CD4-positive, alpha-beta T cell treated with Interleukin-17A for 1 hour (primary cell): ENCODE data around the gene MAGEA1.
"Not testable (repeated sequence)": the region's sequence is repeated elsewhere in the genome, so short reads cannot be mapped to it uniquely, and the experiment has no call there.

Experiments
- DNase-seq: peaks from one replicate; pipeline ENCODE4 v3.0.0-alpha.2; 2020

MAGEA1 gene, protein sequence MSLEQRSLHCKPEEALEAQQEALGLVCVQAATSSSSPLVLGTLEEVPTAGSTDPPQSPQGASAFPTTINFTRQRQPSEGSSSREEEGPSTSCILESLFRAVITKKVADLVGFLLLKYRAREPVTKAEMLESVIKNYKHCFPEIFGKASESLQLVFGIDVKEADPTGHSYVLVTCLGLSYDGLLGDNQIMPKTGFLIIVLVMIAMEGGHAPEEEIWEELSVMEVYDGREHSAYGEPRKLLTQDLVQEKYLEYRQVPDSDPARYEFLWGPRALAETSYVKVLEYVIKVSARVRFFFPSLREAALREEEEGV

DNA sequence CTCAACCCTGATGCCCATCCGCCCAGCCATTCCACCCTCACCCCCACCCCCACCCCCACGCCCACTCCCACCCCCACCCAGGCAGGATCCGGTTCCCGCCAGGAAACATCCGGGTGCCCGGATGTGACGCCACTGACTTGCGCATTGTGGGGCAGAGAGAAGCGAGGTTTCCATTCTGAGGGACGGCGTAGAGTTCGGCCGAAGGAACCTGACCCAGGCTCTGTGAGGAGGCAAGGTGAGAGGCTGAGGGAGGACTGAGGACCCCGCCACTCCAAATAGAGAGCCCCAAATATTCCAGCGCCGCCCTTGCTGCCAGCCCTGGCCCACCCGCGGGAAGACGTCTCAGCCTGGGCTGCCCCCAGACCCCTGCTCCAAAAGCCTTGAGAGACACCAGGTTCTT is at the start of gene MAGEA1:
Gene MAGEA1 (plus strand): TSS at position 154 of the 400 bp plus-strand sequence. CDS start 3,106 bp downstream, outside the sequence.
- no peak for DNase-seq

DNA sequence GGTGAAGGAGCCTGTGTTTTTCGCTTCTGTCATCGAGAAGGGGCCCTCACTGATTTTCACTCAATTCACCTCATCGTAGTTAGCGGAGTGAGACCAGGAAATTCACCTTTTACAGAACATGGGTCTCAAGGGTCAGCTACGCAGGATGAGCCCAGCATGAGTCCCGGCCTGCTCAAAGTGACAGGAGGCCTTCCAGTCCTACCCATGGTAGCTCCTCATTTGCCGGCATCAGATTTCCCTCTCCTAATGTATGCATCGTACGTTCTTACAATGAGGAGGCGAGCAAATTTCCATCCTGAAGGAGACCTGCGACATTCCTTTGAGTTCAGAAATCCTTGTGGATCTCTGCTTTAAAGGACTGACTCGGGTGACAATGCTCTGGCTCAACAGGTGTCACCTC is 46.2 kb upstream of the MAGEA1 start:
- not testable (repeated sequence) for DNase-seq

DNA sequence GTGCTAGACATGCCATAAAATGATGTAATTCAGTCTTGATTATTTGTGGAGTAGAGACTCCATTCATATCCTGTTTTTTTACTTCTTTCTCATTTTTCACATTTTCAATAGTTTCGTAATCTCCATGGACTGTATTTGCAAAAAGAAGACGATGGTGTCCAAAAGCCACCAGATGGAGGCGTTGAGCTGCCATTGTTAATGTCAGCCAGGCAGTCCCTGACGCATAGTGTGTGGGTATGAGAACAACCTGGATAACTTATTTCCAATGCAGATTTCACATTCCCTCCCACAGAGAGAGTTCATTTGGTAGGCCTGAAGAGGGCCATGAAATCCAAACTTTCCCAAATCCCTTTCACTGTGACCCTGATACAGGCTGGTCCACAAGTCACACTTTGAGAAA is 40.0 kb upstream of the MAGEA1 start:
- DNase-seq = not testable (repeated sequence)

DNA sequence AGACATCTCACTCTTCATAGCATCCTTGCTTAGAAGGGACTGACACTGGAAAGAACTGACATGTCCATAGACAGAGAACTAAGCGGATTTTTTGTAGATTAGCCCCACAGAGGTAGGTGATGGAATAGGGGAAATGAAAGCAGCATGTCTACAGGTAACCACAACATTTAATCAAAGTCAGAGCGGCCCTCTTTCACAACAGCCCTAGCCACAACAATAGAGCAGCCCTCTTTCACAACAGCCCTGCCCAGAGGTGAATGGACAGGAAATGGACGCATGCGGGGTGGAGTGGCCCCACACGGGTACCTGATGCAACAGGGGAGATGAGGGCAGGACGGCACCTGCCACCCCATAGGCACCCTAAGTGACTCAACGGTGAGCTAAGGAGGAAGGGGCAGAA is 32.8 kb upstream of the MAGEA1 start:
- DNase-seq = not testable (repeated sequence)

DNA sequence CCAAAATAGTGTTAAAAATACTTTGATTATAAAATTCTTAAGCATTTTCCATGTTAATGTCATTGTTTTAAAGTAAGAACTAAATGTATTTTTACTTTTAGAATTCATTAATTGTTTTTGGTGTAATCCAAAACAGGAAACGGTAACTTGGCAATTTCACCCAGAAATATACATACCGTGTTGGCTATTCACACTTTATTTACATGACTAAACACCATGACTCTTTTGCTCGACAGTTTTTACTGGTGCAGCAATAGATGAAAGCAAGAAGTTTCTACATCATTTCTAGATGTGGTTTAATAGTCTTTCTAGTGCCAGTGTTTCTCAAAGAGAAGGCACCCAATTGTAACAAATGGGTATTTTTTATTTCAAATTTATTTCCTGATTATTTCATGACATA is 25.6 kb upstream of the MAGEA1 start:
- no peak for DNase-seq

DNA sequence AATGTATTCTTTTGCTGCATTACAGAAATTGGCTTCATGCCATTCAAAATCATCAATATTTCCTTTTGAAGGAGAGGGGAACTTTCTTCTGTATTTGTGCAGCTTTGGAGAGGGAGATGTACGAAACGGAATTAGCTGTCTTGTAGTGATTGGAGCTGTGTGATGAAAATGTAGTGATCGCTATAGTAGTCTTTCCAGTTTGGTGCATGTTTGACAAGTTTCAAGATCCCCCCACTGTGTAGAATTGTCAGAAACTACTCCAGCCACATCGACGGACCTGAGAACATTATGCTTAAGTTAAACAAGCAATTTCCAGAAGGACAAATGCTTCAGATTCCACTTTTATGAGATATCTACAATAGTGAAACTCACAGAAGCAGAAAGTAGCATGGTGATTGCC is 21.6 kb upstream of the MAGEA1 start:
- DNase-seq = no peak

DNA sequence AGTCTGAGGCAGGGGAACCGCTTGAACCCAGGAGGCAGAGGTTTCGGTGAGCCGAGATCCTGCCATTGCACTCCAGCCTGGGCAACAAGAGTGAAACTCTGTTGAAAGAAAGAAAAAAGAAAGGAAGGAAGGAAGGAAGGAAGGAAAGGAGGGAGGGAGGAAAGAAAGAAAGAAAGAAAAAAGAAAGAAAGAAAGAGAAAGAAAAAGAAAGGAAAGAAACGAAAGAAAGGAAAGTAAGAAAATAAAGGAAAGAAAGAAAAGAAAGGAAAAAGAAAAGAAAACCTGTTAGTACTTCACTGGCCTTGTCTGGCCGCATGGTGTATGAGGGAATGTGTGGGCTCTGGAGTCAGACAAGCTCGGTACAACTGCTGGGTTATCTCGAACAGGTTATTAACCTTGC is 20.8 kb upstream of the MAGEA1 start:
- DNase-seq = no peak

DNA sequence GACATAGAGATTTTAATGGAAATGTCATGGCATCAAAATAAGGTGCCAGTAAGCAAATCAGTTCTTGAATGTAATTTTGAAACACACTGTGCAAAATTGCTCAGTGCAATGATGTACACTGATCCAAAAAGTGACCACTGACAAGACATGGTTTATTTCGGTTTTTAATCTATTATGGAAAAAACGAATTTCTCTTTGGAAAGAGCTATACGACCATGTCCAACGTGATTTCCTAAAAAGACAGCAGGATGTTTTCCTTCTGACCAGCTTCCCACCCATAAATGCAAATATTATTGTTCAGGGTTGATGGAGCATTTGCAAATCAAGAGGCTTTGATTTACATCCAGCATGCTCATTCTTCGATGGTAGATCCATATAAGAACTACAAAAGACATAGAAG is 17.1 kb upstream of the MAGEA1 start:
- no peak for DNase-seq

DNA sequence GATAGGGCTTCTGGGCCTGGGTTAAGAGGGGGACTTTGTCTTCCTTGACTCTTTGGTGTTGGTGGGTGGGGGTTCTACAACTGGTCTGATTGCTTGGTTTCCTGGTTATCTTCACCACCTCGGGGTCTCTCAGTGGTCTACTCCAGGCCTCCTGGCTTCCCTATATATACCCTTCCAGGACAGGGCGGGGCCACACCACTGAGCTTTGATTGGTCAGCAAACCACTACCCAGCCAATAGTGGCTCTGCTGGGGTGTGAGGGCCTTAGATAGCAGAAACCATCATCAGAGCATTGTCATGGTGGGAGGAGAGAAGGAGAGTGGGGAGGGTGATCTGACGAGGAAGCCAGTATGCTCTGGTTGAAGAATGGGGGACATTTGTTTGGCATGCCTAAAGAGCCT is 14.4 kb upstream of the MAGEA1 start:
- no peak for DNase-seq

DNA sequence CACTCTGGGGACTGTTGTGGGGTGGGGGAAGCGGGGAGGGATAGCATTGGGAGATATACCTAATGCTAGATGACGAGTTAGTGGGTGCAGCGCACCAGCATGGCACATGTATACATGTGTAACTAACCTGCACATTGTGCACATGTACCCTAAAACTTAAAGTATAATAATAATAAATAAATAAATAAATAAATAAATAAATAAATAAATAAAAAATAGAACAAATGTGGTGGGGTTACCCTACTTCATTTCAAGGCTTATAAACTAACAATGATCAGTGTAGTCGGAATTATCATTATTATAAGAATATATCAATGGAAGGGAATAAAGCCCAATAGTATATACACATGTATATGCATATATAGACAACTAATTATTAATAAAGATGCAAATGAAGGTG is 10.7 kb upstream of the MAGEA1 start:
- not testable (repeated sequence) for DNase-seq

DNA sequence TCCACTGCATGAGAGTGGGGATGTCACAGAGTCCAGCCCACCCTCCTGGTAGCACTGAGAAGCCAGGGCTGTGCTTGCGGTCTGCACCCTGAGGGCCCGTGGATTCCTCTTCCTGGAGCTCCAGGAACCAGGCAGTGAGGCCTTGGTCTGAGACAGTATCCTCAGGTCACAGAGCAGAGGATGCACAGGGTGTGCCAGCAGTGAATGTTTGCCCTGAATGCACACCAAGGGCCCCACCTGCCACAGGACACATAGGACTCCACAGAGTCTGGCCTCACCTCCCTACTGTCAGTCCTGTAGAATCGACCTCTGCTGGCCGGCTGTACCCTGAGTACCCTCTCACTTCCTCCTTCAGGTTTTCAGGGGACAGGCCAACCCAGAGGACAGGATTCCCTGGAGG is 2.7 kb downstream of the MAGEA1 start:
- no peak for DNase-seq

DNA sequence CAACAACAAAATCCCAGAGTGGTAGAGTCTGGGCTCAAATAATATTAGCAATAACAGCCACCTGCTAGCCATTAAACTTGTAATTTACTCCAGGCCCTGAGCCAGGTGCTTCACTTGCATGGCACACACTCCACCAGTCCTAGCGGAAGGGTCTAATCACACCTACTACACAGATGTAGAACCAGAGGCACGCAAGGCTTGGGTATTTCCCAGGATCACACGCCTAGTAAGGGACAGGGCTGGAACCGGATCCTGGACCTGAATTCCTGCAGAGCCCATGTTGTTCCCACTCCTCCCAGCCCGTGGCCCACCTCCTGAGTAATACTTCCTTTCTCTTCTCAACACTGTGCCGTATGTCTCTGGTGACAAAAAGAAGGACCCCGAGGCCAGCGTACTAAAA is 5.7 kb downstream of the MAGEA1 start:
- no peak for DNase-seq

DNA sequence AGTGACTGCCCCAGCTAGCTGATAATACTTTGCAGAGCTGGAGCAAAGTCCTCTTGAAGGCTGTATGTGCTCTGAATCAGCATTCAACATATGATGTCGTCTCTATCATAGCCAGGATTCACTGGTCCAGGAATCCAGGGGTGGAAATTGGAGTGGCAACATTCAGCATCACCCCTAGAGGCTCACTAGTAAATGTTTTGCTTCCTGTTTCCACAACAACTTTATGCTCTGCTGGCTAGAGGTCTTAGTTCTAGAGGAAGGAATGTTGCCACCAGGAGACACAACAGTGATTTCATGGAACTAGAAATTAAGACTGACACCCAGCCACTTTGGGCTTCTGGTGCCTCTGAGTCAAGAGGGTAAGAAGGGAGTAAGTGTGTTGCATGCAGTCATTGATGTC is 11.3 kb downstream of the MAGEA1 start:
- no peak for DNase-seq

DNA sequence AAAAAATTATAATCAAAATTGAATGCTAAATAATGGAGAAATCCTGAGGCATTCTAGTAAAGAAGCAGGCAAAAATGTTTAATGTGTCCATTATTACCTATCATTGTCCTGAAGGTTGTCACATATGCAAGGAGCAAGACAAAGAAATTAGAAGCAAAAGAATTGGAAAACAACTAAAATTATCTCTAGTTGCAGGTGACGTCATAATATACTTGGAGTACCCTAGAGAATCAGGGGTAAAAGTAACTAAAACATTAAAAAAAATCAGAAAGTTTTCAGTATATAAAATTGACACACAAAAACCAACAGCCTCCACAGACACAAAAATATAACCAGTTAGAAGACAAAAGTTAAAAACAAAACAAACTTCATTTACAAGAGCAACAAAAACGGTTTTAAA is 21.4 kb downstream of the MAGEA1 start:
- no peak for DNase-seq

DNA sequence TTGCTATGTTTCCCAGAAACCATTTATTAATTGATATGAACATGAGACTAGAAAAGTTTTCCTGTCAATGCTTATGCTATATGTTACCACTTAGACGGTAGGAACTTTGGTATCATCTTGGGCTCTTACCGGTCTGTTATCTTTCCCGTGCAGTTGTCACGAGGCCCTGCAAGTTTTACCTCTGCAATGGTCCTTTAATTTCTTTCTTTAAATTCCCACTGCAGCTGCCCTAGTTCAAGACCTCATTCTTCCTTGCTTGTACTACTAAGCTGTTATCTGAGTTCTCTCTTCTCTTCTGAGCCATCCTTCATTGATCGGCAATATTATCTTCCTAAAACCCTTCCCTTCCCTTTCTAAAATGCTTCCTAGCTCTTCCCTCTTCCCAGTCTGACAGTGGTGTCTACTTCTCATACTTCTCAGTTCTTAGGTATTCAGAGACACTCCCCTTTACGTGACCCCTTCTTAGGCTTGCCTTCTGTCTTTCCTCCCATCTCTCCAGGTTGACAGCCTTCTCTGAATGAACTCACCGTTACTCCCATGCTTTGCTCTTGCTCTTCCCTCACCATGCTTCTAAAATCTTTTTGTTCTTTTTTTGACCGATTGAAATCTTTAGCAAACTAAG is 27.5 kb downstream of the MAGEA1 start:
- no peak for DNase-seq

DNA sequence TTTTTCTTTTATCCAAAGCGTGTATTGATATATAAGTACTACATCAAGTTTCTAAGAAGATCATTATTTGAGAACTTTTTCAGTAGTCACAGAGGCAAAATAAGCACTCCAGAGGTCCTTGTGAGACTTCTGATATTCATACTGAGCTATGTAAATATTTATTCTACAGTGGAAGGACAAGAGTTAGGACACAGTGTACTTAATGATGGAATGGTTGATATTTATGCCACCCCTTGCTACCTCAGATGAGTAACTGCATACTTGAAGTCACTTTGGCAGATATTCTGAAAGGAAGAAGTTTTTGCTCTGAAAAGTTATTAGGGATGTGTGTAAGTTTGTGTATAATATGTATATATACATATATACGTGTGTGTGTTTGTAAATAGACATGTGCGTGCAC is 30.3 kb downstream of the MAGEA1 start:
- no peak for DNase-seq

DNA sequence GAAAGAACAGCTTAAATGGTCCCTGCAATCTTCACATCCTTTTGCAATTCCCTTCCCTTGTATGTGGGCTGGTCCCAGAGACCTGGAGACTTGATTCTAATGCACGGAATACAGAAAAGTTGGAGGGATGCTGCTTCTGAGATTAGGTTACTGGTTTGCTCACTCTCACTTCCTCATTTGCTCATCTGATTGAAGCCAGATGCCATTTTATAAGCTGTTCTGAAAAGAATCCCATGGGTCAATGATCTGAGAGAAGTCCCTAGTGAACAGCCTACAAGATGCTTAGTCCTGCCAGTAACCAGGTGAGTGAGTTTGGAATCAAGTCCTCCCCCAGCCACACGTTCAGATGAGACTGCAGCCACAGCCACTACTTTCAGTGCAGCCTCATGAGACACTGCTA is 35.9 kb downstream of the MAGEA1 start:
- DNase-seq = no peak

DNA sequence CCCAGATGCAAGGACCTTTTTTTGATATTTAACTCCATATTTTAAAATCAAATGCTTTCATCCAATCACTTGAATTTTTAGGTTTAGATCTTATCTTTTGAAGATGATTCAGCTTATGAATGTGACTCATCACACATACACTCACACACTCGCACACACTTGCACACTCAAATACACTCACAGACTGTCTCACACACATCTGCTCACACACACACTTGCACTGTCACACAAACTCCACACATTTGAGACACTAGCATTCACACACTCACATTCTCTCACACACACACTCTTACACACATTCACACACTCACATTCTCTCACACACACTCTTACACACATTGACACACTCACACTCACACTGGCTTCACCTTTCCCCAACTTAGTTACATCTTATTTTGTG is 37.8 kb downstream of the MAGEA1 start:
- DNase-seq = no peak

DNA sequence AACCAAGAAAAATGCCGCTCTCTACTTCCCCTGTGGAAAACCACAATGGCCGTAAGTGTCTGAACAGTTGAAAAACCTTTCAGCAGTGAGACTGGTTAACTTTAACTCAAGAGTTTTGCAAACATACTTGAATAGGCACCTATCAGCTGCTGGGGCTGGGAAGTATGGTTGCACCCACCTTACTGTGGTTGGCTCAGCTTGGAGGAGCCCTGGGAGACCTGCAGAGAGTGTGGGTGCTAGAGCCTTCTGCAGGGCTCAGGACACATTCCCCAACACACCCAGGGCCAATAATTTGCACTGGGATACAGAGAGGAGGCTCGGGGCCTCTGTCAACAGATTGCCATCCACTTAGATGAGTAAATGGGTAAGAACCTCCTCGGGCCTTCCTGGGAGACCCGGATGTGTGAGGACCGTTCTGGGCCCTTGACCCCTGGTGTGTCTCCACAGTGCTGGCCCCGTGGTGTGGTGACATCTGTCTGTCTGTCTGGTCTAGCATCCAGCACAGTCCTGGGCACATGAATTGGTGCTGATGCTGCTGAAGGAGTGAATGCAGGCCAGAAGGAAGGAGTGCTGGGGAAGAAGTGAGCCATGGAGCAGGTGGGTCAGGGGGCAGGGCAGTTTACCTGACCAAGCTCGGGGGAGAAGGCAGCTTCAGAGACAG is 46.5 kb downstream of the MAGEA1 start:
- DNase-seq = no peak

DNA sequence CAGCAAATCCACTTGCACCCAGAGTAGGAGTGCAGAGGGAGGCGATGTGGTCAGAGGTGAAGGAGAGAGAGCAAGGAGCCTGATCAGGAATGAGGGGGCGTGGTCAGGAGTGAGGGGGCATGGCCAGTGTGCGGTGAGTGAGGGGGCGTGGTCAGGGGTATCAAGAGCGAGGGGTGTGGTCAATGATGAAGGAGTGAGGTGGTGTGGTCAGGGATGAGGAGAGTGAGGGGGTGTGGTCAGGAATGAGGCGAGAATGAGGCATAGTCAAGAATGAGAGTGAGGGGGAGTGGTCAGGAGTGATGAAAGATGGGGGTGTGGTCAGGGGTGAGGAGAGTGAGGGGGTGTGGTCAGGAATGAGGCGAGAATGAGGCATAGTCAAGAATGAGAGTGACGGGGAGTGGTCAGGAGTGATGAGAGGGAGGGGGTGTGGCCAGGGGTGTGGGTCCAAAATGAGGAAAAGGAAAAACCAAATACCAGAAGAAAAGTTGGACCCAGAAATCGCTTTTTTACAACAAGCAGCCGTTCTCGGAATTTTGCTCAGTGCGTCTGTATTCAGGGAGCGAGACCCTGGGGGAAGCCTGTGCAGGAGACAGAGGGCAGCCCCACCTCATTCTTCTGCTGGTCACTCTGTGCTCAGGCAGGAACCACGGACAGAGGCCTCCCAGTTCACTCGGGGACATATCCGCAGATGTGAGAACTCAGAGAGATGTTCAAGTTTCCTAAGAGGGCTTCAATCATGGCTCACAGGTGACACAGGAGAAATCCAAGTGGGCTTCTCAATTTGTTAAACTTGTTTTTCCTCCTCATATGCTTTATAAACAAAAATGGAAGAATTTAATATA is 47.5 kb downstream of the MAGEA1 start:
- DNase-seq = no peak
